ENCODE results near the gene PGPEP1.

DNA sequence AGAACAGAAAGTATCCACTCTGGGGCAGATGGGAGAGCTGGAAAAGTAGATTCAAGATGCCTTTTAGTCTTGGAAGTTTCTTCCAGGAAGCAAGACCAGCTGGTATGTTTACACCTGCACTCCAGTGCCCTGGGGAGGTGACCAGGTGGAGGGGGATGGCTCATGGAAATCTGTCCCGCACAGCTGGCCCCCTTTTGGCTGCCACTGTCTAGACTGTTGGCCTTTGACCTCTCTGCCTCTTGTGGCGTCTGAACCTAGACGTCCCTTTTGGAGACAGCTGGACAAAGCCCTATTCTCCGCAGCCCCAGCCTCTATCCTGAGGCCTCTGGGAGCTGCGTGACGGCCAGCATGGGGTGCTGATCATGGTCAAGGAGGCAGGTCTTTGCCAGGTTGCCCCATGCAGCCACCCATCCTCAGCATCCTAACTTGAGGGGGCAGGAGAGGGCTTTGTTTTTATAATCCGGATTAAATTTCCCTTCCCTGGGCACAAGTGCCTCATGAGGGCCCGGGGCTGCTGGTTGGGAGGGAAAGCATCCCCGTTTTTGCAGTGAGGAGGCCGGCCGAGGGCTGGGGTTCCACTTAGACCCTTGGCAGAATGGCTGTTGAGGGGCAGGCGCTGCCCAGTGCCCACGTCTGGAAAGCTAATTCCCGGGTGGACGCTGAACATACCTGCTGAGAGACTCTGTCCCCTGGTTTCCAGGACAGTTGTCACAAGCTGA is 28.3 kb downstream of the PGPEP1 start:
- TF ChIP-seq, protein P1, sequence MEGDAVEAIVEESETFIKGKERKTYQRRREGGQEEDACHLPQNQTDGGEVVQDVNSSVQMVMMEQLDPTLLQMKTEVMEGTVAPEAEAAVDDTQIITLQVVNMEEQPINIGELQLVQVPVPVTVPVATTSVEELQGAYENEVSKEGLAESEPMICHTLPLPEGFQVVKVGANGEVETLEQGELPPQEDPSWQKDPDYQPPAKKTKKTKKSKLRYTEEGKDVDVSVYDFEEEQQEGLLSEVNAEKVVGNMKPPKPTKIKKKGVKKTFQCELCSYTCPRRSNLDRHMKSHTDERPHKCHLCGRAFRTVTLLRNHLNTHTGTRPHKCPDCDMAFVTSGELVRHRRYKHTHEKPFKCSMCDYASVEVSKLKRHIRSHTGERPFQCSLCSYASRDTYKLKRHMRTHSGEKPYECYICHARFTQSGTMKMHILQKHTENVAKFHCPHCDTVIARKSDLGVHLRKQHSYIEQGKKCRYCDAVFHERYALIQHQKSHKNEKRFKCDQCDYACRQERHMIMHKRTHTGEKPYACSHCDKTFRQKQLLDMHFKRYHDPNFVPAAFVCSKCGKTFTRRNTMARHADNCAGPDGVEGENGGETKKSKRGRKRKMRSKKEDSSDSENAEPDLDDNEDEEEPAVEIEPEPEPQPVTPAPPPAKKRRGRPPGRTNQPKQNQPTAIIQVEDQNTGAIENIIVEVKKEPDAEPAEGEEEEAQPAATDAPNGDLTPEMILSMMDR (IDR thresholded peaks at IDR 0.05), result no peak
- no peak for TF ChIP-seq POLR2A (IDR thresholded peaks at IDR 0.05)

Measured in right lobe of liver (tissue), 4 donors.